ENCODE measurements around the gene AKR1B1. TPM values are rescaled to one million over a fixed set of nuclear protein-coding genes. Genes with fewer than 3 reads are reported as not detected.

The AKR1B1 gene
- total and polyA plus RNA-seq, 2 donors (not counting 3 experiments of a cell fraction or from before 2014, with no cell fraction given) = 159 to 193 TPM

DNA sequence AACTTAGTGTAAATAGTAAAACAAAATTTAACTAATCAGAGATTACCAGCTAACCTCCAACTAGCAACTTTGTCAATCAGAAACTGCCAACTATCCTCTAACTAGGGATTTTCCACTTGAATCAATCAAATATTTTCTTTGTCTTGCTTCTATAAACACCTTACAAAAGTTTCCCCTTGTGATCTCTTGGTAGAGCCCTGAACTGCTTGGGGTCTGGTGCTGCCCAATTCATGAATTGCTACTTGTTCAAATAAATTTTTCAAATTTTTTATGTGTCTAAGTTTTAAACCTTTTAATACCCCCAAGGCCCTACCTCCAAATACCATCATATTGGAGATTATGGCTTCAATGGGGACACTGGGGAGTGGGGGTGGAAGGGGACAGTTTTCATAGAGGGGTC is 24.0 kb upstream of the AKR1B1 start:
- TF ChIP-seq JUN (IDR thresholded peaks at IDR 0.05; ENCODE audit: borderline replicate concordance, insufficient read depth, insufficient read length, low read depth) = no peak
- TF ChIP-seq POLR2A (IDR thresholded peaks at IDR 0.05; ENCODE audit: low read depth, low read length) = no peak
- TF ChIP-seq, protein P1, sequence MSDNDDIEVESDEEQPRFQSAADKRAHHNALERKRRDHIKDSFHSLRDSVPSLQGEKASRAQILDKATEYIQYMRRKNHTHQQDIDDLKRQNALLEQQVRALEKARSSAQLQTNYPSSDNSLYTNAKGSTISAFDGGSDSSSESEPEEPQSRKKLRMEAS (IDR thresholded peaks at IDR 0.05; ENCODE audit: insufficient read depth, insufficient read length) = no peak
- no peak for TF ChIP-seq POLR2AphosphoS5 (IDR thresholded peaks at IDR 0.05; ENCODE audit: insufficient read depth, low read depth, low read length)
- TF ChIP-seq FOS (IDR thresholded peaks at IDR 0.05; ENCODE audit: borderline replicate concordance, insufficient read depth, low read length) = no peak
- TF ChIP-seq MYC (IDR thresholded peaks at IDR 0.05; ENCODE audit: low read depth, low read length) = no peak
- TF ChIP-seq, protein P2, sequence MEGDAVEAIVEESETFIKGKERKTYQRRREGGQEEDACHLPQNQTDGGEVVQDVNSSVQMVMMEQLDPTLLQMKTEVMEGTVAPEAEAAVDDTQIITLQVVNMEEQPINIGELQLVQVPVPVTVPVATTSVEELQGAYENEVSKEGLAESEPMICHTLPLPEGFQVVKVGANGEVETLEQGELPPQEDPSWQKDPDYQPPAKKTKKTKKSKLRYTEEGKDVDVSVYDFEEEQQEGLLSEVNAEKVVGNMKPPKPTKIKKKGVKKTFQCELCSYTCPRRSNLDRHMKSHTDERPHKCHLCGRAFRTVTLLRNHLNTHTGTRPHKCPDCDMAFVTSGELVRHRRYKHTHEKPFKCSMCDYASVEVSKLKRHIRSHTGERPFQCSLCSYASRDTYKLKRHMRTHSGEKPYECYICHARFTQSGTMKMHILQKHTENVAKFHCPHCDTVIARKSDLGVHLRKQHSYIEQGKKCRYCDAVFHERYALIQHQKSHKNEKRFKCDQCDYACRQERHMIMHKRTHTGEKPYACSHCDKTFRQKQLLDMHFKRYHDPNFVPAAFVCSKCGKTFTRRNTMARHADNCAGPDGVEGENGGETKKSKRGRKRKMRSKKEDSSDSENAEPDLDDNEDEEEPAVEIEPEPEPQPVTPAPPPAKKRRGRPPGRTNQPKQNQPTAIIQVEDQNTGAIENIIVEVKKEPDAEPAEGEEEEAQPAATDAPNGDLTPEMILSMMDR (IDR thresholded peaks at IDR 0.05; ENCODE audit: extremely low read depth in 1 of 2, insufficient read depth in 1 of 2, low read depth in 1 of 2, low read length in 2 of 2) = no peak
- TF ChIP-seq EZH2 (IDR thresholded peaks at IDR 0.05; ENCODE audit: borderline replicate concordance, low read depth, low read length, severe bottlenecking) = no peak
- no peak for TF ChIP-seq GATA2 (IDR thresholded peaks at IDR 0.05; ENCODE audit: insufficient read depth, insufficient read length, low read depth, low read length)
- POLR2A ChIA-PET = no interaction called here
- CTCF ChIA-PET = no interaction called here
- DNase-seq (ENCODE audit: low read depth, low spot score) (no peak), FAIRE-seq (no peak)
- Histone ChIP-seq H3K36me3 (ENCODE audit: control insufficient read depth in 2 of 2, extremely low read depth in 1 of 2, insufficient read depth in 2 of 2, low read length in 2 of 2) (no peaks in the 10 kb centered on the region), H3K27ac (ENCODE audit: insufficient read depth, low read depth, low read length) (no peak overlapping the region), H3K4me3 (replicated peaks in 1 of 3; ENCODE audit: insufficient read depth in 1 of 3, low read depth in 1 of 3, low read length in 3 of 3) (no peak overlapping the region), H3K4me2 (ENCODE audit: insufficient read depth, low read length) (no peak overlapping the region), H3K9ac (replicated peaks; ENCODE audit: extremely low read depth, insufficient read depth, low read length) (no peak overlapping the region), H3K79me2 (ENCODE audit: control insufficient read depth, insufficient read depth, low read length) (no peaks in the 10 kb centered on the region), H3K4me1 (ENCODE audit: control insufficient read depth, extremely low read depth, insufficient read depth, low read length) (peaks cover 16% of the 10 kb centered on the region), H4K20me1 (replicated peaks; ENCODE audit: control insufficient read depth, extremely low read depth, insufficient read depth, low read length) (no peaks in the 10 kb centered on the region), H3K9me1 (replicated peaks; ENCODE audit: control insufficient read depth, extremely low read depth, insufficient read depth, low read length) (no peaks in the 10 kb centered on the region), H3K9me3 (replicated peaks; ENCODE audit: control insufficient read depth, insufficient read depth, low read length) (no peaks in the 10 kb centered on the region), H2AFZ (ENCODE audit: low read depth, low read length) (no peak overlapping the region), H3K27me3 (ENCODE audit: control insufficient read depth in 2 of 2, insufficient read depth in 2 of 2, low read length in 2 of 2) (no peaks in the 10 kb centered on the region)
- no TSS peak for BruUV-seq (replicated peaks)
- dilution Hi-C loops (cut with MboI; ENCODE audit: extremely low pct_ligation_motif_present, low sequenced_read_pairs) (no loop called here), intact Hi-C loops (cut with micrococcal nuclease) (no loop called here)

All from endothelial cell of umbilical vein (primary cell).